ENCODE measurements around the gene GDPD3.

Gene GDPD3

DNA sequence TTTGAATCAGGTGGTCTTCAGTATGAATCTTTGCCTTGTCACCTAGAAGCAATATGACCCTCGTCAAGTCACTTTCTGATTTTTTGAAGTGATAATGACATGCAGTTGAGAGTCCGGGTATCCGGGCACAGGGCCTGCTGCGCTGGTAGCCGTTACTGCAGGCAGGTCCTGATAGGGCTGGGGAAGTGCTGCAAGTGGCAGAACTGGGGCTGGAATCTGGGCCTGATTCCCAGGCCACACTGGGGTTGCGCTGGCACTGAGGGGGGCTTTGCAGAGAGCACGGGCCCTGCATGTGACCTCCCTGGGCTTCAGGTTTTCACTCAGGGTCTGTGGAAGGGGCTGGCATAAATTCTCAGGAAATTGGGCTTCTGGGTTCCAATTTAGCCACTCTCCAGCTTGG lies 34.6 kb downstream of the GDPD3 start:
- no peak for DNase-seq (ENCODE audit: low read depth, low spot score)

DNA sequence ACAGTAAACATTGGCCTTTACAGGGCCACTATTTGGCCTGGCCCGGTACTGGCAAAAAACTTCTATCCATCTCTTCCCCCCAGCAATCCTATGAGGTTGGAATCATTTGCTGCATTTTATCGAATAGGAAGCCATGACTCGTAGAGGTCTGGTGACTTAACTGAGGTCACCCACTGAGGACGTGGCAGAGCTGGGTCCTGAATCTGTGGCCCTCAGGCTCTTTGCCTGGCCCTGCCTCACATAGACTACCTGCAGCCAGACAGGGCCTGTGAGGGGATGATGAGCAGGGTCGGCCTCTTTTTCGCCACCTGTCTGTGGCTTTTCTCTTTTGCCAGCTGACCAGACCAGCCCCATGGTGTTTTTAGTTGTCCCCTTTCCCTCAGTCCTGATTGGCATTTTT lies 35.7 kb downstream of the GDPD3 start:
- no peak for DNase-seq (ENCODE audit: low read depth, low spot score)

DNA sequence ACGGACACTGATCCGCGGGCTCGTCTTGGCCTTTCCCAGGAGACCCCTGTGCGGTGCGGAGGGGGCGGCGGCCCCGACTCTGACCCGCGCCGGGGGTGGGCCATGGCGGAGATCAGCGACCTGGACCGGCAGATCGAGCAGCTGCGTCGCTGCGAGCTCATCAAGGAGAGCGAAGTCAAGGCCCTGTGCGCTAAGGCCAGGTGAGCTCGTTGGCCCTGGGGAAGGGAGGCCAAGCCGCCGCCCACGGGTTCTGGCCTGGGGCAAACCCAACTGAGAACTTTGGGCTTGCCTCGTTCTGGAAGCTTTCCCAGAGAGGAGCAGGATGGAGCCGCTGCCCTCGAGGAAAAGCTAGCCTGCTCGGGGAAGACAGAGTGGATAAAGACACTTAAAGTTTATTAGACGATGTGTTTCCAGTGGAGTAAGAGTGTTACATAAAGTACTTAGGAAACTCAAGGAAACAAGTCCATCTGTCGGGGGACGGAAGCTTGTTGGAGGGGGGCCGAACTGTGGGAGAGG lies 37.0 kb downstream of the GDPD3 start:
- peak; percentile 45 for DNase-seq (ENCODE audit: low read depth, low spot score)

DNA sequence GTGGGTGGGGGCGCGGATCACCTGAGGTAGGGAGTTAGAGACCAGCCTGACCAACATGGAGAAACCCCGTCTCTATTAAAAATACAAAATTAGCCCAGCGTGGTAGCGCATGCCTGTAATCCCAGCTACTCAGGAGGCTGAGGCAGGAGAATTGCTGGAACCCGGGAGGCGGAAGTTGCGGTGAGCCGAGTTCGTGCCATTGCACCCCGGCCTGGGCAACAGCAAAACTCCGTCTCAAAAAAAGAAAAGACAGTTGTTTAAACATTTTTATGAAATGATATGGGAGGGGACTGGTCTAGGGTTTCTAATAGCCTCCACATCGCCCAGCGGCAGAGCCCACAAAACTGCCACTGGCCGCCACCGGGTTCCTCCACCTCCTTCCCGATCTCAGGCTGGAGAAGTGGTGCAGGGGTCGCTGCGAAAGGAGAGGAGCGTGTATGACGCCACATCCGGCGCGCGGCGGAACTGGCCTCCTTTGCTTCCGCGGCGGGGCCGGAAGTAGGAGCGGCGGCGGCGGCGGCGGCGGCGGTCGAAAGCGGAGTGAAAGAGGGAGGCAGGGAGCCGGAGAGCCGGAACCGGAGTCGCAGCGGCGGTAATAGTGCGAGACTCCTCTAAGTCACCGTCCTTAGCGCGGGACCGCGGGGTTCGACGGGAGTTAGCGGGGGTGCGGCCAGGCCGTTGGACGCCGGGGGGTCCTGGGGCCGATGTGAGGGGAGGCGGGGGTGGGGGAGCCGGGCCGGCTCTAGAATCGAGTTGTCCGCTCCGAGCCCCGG lies 37.6 kb downstream of the GDPD3 start, which contains the start of gene PPP4C:
Gene PPP4C (plus strand): TSS at position 492 of the 773 bp plus-strand sequence. CDS start 384 bp downstream, outside the sequence.
- peak; percentile 96 for DNase-seq (ENCODE audit: low read depth, low spot score)

DNA sequence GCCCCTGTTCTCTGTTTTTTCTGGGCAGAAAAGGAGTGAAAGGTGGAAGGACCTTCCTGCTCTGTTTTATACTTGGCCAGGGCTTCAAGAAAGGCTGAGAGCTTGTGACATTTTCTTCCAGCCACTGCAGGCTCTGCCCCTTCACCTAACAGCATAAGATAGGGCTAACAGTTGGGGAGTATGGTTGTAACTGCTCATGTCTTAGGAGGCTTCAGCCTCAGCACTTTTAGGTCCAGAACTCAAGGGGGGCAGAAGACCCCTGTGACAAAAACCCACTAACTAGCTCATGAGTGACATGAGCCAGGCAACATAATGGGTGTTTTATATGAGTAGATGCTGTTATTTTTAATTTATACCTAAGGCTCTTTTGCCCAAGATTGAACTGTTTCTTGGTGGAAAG lies 42.8 kb downstream of the GDPD3 start:
- no peak for DNase-seq (ENCODE audit: low read depth, low spot score)

DNA sequence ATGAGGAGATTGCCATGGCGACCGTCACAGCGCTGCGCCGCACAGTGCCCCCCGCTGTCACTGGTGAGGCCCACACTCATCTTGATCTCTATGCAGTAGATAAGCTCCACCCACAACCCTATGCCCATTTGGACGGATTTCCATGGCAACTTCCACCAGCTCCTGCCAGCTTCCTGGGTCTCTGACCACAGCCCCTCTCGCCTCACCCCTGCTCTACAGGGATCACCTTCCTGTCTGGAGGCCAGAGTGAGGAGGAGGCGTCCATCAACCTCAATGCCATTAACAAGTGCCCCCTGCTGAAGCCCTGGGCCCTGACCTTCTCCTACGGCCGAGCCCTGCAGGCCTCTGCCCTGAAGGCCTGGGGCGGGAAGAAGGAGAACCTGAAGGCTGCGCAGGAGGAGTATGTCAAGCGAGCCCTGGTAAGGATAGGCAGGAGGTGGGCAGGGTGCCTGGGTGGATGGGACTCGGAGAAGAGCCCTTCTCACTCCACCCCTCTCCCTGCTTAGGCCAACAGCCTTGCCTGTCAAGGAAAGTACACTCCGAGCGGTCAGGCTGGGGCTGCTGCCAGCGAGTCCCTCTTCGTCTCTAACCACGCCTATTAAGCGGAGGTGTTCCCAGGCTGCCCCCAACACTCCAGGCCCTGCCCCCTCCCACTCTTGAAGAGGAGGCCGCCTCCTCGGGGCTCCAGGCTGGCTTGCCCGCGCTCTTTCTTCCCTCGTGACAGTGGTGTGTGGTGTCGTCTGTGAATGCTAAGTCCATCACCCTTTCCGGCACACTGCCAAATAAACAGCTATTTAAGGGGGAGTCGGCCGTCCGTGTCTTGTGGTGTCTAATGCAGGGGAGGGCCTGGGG lies 43.5 kb downstream of the GDPD3 start:
- DNase-seq (ENCODE audit: low read depth, low spot score) = peak; percentile 49

DNA sequence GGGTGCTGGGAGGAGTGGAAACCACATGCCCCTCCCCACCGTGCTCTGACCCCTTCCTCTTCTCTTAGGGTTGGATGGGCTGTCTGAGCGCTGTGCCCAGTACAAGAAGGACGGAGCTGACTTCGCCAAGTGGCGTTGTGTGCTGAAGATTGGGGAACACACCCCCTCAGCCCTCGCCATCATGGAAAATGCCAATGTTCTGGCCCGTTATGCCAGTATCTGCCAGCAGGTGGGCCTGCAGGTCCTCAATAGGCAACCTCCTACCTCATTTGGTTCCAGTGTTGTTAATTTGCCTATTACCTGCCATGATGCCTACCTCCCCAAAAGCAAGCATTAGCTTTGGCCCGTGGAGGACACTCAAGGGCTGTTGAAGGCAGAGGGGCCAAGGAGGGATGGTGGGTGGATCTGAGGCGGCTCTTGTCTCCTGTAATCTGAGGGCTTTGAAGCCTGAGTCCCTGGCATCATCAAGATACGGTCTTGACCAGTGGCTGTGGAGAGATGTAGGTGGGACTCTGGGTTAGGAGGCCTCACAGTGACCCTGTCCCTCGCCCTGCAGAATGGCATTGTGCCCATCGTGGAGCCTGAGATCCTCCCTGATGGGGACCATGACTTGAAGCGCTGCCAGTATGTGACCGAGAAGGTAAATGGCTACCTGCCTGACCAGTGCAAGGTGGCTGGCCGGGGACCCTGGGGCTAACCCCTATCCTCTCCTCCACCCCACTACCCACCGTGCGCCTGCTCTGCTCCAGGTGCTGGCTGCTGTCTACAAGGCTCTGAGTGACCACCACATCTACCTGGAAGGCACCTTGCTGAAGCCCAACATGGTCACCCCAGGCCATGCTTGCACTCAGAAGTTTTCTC lies 44.4 kb downstream of the GDPD3 start:
- peak; percentile 51 for DNase-seq (ENCODE audit: low read depth, low spot score)

DNA sequence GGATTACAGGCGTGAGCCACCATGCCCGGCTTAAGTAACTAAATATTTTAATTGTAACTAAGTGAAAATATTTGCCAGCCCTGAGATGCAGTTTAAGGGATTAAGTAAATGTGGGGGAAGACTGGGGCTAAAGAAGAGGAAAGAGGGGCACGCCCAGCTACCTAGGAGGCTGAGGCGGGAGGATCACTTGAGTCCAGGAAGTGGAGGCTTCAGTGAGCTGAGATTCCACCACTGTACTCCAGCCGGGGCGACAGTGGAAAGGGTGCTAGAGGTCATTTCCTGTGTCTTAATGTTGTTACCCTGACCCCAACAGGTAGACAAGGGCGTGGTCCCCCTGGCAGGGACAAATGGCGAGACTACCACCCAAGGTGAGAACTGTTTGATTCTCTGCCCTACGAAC lies 45.0 kb downstream of the GDPD3 start:
- DNase-seq (ENCODE audit: low read depth, low spot score) = no peak

DNA sequence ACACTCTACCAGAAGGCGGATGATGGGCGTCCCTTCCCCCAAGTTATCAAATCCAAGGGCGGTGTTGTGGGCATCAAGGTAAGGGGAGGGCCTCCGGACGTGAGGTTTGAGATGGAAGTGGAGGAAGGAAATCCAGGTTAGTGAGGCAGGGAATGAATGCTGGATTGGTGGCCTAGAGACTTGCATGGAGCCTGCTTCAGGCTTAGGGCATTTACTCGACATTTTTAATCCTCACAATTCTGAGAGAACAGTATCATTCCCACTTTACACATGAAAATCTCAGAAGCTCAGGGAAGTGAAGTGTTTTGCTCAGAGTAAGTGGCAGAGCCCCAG lies 45.8 kb downstream of the GDPD3 start:
- DNase-seq (ENCODE audit: low read depth, low spot score) = no peak

DNA sequence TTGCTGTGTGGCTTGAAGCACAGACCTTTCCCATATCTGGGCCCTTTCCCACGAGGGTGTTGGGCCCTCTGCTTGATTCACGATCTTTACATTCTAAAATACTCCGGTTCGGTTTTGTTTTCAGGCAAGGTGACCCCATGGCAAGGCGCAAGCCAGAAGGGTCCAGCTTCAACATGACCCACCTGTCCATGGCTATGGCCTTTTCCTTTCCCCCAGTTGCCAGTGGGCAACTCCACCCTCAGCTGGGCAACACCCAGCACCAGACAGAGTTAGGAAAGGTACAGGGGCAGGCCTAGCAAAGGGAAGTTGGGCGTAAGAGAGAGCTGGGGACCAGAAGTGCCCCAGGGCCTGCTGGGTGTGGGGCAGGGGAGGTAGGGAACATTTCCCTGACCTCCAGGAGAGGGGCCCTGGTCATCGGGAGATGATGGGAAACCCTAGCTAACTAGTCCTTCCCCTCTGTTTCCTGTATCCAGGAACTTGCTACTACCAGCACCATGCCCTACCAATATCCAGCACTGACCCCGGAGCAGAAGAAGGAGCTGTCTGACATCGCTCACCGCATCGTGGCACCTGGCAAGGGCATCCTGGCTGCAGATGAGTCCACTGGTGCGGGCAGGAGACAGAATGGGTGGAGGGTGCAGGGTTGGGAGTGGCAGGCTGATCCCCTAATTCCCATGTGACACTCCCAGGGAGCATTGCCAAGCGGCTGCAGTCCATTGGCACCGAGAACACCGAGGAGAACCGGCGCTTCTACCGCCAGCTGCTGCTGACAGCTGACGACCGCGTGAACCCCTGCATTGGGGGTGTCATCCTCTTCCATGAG lies 46.4 kb downstream of the GDPD3 start:
- no peak for DNase-seq (ENCODE audit: low read depth, low spot score)

DNA sequence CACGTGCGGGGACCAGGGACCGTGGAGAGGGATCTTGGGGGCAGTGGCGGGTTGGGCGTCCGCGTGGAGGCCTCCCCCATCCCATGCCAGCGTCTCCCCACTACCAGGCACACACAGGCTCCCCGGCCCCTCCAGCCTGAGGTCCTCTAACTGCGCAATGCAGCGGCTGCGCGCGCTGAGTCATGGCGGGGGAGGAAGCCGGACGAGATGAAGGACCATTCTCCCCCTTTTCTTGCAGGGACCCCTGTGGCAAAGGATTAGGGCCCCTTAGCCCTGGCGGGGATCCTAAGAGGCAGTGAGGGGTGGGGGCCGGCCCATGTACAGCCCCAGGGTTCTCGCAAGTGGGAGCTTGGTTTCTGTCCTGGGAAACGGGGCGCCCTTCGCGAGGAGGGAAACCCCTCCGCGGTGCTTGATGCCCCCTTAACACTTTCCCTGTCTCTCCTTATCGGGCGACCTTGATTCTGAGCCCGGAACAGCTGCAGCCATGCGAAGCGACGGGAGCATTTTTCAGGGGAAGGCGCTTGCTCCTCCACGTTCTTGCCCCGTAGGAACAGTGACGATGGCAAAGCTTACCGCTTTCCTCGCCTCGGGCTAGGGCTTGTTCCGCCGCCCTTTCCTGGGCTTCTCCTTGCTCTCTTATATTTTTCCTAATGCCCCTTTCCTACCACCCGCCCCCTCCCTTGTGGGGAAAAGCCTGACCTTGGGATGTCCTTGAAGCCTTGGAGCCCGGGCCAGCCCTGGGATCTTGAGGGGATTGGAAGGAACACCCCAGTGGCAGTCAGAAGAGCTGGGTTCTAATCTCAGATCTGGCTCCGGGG lies 47.2 kb downstream of the GDPD3 start:
- peak; percentile 80 for DNase-seq (ENCODE audit: low read depth, low spot score)

DNA sequence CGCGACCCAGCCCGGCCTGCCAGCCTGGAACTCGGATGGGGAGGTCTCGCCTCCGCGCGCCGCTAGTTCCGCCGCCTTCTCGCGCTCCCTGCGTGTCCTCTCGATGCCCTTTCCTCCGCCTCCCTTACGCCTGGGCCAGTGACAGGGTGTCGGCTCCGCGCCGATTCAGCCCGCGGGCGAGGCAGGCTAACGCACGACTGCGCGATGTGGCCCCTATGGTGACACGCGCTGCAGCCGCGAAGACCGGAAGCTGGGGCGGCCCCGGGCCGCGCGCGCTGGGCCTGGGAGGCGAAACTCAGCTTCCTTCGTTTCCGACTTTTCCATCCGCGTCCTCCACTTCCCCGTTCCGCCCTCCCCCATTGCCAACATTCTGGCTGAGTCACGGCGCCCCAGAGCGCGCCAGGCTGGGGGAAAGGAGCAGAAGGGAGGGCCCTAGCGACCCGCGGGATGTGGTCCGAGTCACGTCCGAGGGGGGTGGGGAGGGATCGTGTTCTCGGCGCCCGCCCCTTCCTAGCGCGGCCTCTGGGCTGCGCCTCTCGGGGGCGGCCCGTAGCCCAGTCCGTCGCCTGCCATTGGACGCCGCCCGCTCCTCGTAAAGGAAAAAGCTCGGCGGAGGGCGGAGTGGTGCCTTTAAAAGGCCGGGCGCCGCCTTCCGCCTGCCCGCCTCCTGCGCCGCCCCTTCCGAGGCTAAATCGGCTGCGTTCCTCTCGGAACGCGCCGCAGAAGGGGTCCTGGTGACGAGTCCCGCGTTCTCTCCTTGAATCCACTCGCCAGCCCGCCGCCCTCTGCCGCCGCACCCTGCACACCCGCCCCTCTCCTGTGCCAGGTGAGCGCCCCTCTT lies 48.0 kb downstream of the GDPD3 start, which contains the start of gene ALDOA:
Gene ALDOA (plus strand): TSS at position 659 of the 841 bp plus-strand sequence. CDS start 1,138 bp downstream, outside the sequence.
- peak; percentile 100 for DNase-seq (ENCODE audit: low read depth, low spot score)

DNA sequence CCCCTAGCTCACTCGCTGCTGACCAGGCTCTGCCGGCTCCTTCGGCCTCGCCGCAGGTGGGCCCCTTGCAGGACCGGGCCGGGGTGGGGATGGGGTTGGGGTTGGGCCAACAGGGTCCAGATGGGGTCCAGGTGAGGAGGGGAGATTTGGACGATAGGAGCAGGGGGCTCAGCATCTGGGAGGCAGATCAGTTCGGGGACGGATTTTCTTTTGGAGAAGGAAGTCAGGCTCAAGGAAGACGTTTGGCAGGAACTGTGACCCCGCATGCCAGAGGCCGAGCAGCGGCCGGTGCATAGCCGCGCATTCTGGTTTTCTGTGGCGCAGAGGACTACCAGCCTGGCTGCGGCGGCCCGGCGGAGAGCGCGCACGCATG lies 48.6 kb downstream of the GDPD3 start:
- DNase-seq (ENCODE audit: low read depth, low spot score) = no peak

DNA sequence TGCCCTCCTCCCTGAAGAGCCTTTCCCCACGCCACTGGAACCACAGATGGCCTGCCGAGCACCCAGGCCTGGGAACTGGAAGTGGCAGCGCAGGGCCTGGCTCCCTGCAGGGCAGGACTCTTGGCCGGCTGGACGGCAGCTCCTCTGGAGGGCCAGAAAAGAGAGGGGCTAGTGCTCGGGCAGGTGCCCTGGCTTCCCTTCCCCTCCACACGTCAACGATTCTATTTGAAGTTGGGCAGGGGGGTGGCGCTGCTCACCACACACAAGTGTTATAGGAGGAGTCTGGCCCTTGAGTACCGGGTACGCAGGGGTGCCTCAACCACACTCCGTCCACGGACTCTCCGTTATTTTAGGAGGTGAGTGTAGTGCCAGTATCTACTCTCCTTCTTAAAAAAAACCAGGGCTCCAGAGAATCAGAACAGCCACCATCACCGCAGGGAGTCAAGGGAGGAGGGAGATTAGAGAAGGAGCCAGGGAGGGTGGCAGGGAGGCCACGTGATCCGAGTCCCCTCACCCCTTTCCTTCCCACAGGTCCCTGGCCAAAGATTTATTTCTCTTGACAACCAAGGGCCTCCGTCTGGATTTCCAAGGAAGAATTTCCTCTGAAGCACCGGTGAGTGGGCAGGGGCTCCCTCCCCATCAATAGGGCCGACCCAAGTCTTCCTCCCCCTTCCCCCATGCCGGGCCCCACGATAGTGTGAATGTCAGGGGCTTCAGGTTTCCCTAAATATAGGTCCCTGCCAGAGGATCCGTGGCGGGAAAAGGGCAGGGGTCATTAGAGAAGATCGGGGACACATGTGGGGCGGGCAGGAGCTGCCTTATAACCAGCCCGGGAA lies 49.2 kb downstream of the GDPD3 start:
- DNase-seq (ENCODE audit: low read depth, low spot score) = peak; percentile 63

DNA sequence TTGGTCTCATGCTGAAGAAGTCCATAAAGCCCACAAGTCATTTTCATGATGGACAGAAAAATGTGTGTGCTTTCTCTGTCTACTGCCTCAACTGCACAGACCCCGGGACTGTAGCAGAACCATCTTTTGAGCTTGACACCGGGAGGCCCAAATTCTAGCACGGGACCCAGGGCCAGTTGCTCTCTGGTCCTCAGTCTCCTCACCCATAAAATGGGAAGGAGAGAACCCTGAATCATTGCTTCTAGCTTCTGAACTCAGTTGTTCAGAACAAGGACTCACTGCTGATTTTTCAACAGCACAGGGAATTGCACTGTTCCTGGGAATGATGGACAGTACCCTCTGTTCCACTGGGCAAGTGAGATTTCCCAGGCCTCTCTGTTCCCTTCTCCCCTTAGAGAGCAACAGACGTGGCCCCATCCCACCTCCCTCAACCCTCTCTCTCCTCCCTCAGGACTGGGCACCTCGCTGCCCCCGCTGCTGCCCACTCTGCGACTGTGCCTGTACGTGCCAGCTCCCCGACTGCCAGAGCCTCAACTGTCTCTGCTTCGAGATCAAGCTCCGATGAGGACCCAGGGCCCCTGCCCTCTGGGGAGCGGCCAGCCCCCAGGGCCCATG lies 50.0 kb downstream of the GDPD3 start:
- no peak for DNase-seq (ENCODE audit: low read depth, low spot score)

DNA sequence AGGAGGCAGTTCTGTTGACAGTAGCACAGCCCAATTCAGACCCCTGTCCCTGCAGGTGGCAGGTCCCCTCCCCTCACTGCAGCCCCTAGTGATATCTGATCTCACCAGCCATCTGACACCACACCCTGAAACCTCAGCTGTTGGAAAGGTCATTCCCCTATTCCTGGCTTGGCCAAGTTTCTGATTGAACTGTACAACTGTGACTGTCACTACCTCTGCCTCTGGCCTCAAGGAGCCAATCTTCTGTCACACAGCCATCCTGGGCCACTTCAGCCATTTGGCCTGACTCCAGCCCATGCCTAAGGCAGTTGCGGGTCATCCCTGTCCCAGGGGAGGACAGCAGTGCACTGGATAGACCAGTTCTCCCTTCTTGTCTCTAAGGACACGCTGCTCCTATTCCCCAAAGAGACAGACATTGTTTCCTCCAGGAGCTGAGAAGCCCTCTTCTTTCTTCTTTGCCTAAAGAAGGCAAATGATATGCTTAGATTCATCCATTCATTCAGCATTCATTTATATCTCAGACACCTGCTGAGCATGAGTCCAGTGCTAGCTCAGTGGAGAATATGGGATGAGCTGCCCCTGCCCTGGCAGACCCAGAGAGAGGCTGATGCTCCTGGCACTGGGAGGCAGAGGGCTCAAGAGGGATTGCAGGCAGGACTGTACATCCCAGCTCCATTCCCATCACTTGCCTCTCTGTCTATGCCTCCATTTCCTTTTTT lies 52.3 kb downstream of the GDPD3 start:
- DNase-seq (ENCODE audit: low read depth, low spot score) = no peak

DNA sequence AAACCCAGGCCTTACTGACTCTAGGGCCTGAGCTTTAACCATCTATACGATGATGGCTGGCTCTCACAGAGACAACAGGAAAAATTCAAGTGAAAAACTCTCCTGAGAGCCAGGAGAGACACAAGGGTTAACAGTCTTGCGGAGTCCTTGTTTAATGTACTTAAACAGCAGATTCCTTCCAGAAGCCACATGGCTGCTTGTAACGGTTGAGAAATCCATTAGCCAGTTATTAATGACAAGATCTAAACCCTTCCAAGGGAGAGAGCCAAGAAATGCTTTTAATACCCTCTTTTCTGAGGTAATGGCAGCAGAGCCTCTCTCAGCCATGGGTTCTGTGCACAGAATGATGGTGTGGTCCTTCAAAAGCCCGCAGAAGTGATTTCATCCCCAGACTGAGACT lies 53.0 kb downstream of the GDPD3 start:
- no peak for DNase-seq (ENCODE audit: low read depth, low spot score)
